ENCODE results near the gene KLC1. TPM values are rescaled to one million over a fixed set of nuclear protein-coding genes. Genes with fewer than 3 reads are reported as not detected.

Gene KLC1
- total and polyA plus RNA-seq, 10 of the 15 experiments (the other 5 are each of a cell fraction or from before 2014, with no cell fraction given), result 5.5 to 137 (median 76.1) TPM

DNA sequence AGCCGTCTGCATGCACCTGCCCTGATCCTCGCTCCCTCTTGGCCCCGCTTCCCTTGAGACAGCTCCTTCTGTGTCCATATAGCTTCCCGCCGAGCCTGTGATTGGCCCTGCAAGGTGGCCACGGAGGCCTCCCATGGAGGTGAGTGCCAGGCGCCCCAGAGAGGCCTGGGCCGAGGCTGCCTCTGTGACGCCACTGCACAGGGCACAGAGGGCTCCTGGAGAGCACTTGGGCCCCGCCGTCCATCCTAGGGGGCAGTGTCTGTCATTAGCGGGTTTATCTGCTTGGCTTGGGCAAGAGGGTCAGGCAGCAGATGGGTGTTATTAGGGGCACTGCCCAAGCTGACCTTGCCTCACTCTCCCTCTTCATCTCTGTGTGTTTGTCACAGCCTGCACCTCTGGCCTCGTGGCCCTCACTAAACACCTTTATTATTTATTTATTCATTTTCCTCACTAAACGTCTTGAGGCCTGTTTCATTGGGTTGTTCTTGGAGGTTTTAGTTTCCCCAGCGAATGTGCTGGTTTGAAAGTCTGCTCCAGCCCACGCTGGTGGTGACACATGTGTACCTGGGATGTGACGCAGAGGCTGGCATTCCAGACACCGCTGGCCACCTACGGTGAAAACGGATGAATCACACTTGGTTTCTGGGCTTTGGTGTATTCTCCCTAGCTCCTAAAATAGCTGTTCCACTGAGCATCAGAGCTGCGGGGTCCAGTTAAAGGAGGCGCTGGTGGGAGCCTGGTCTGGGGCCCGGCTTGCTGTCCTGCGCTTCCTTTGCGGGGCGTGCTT is 92.5 kb downstream of the KLC1 start:
- no peak overlapping the region for H3K27ac ChIP-seq (ENCODE audit: control insufficient read depth, insufficient read depth)
- intact Hi-C loops (cut with micrococcal nuclease; ENCODE audit: unreplicated experiment), result no loop called here
- ATAC-seq, result no peak
- H3K79me2 ChIP-seq (ENCODE audit: control insufficient read depth, insufficient read depth, low read length), result peaks cover 11% of the 10 kb centered on the region
- no peaks in the 10 kb centered on the region for H3K9me3 ChIP-seq (replicated peaks; ENCODE audit: control insufficient read depth, insufficient read depth, low read length)
- WGBS (ENCODE audit: insufficient coverage, insufficient replicate concordance, low lambda C conversion rate, missing lambda C conversion rate), result 94% methylated on average over 26 of the region's 26 CpGs
- in situ Hi-C loops (cut with MboI), result no loop called here
- no peak overlapping the region for H3K9ac ChIP-seq (ENCODE audit: control insufficient read depth, insufficient read depth, low read length)
- no peak for DNase-seq (ENCODE audit: low read depth, low spot score)
- no peak overlapping the region for H2AFZ ChIP-seq (ENCODE audit: control insufficient read depth, low read depth, low read length)
- no peaks in the 10 kb centered on the region for H3K27me3 ChIP-seq (replicated peaks in 1 of 2; ENCODE audit: control insufficient read depth in 2 of 2, insufficient read depth in 2 of 2, low read length in 1 of 2)
- ChIA-PET SMC1A (ENCODE audit: uncharacterized antibody, unreplicated experiment) (no interaction called here), POLR2A (no interaction called here), CTCF (no interaction called here), RAD21 (ENCODE audit: unreplicated experiment) (interaction anchor here (0.7 kb wide), 1 partner anchor 151 kb away, joined by 3 read pairs; no protein-coding TSS in a partner anchor)
- no peak overlapping the region for H3K4me3 ChIP-seq
- no peaks in the 10 kb centered on the region for H4K20me1 ChIP-seq (ENCODE audit: control insufficient read depth, insufficient read depth)
- no peak overlapping the region for H3K4me2 ChIP-seq (ENCODE audit: control insufficient read depth, insufficient read depth)
- H3K36me3 ChIP-seq (ENCODE audit: control insufficient read depth in 2 of 2, insufficient read depth in 2 of 2, low read length in 1 of 2), result no peaks in the 10 kb centered on the region; a peak in 1 of 4 replicates
- FAIRE-seq, result no peak
- no peaks in the 10 kb centered on the region; the same call in 1 of the 2 replicates for H3K4me1 ChIP-seq (ENCODE audit: control insufficient read depth, insufficient read depth, low read length)
- no TSS peak for BruUV-seq (replicated peaks)
- TF ChIP-seq, protein P1, sequence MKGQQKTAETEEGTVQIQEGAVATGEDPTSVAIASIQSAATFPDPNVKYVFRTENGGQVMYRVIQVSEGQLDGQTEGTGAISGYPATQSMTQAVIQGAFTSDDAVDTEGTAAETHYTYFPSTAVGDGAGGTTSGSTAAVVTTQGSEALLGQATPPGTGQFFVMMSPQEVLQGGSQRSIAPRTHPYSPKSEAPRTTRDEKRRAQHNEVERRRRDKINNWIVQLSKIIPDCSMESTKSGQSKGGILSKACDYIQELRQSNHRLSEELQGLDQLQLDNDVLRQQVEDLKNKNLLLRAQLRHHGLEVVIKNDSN (IDR thresholded peaks at IDR 0.05; ENCODE audit: borderline replicate concordance, extremely low read length, insufficient read depth, low read depth, low read length), result no peak
- TF ChIP-seq, protein P2, sequence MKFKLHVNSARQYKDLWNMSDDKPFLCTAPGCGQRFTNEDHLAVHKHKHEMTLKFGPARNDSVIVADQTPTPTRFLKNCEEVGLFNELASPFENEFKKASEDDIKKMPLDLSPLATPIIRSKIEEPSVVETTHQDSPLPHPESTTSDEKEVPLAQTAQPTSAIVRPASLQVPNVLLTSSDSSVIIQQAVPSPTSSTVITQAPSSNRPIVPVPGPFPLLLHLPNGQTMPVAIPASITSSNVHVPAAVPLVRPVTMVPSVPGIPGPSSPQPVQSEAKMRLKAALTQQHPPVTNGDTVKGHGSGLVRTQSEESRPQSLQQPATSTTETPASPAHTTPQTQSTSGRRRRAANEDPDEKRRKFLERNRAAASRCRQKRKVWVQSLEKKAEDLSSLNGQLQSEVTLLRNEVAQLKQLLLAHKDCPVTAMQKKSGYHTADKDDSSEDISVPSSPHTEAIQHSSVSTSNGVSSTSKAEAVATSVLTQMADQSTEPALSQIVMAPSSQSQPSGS (IDR thresholded peaks at IDR 0.05; ENCODE audit: low read length), result no peak
- TF ChIP-seq SREBF2 (IDR thresholded peaks at IDR 0.05; ENCODE audit: low read length), result no peak
- TF ChIP-seq FOXK2 (IDR thresholded peaks at IDR 0.05), result no peak
- TF ChIP-seq NR2F1 (conservative IDR thresholded peaks at IDR 0.05), result no peak
- TF ChIP-seq, protein P3, sequence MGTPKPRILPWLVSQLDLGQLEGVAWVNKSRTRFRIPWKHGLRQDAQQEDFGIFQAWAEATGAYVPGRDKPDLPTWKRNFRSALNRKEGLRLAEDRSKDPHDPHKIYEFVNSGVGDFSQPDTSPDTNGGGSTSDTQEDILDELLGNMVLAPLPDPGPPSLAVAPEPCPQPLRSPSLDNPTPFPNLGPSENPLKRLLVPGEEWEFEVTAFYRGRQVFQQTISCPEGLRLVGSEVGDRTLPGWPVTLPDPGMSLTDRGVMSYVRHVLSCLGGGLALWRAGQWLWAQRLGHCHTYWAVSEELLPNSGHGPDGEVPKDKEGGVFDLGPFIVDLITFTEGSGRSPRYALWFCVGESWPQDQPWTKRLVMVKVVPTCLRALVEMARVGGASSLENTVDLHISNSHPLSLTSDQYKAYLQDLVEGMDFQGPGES (IDR thresholded peaks at IDR 0.05), result no peak
- TF ChIP-seq TCF7 (IDR thresholded peaks at IDR 0.05; ENCODE audit: borderline replicate concordance), result no peak
- TF ChIP-seq, protein P4, sequence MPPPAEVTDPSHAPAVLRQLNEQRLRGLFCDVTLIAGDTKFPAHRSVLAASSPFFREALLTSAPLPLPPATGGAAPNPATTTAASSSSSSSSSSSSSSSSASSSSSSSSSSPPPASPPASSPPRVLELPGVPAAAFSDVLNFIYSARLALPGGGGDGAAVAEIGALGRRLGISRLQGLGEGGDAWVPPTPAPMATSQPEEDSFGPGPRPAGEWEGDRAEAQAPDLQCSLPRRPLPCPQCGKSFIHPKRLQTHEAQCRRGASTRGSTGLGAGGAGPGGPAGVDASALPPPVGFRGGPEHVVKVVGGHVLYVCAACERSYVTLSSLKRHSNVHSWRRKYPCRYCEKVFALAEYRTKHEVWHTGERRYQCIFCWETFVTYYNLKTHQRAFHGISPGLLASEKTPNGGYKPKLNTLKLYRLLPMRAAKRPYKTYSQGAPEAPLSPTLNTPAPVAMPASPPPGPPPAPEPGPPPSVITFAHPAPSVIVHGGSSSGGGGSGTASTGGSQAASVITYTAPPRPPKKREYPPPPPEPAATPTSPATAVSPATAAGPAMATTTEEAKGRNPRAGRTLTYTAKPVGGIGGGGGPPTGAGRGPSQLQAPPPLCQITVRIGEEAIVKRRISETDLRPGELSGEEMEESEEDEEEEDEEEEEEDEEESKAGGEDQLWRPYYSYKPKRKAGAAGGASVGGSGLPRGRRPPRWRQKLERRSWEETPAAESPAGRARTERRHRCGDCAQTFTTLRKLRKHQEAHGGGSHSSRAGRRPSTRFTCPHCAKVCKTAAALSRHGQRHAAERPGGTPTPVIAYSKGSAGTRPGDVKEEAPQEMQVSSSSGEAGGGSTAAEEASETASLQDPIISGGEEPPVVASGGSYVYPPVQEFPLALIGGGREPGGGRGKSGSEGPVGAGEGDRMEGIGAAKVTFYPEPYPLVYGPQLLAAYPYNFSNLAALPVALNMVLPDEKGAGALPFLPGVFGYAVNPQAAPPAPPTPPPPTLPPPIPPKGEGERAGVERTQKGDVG (CRISPR knock-in tag; IDR thresholded peaks at IDR 0.05), result no peak
- TF ChIP-seq KLF5 (IDR thresholded peaks at IDR 0.05; ENCODE audit: partially characterized antibody), result no peak
- no peak for TF ChIP-seq CEBPB (IDR thresholded peaks at IDR 0.05; ENCODE audit: borderline replicate concordance in 1 of 2, low read depth in 2 of 2, low read length in 2 of 2)
- TF ChIP-seq MEF2A (IDR thresholded peaks at IDR 0.05; ENCODE audit: insufficient read depth, low read depth, low read length), result no peak
- no peak for TF ChIP-seq CREM (IDR thresholded peaks at IDR 0.05; ENCODE audit: low read depth)
- no peak for TF ChIP-seq BMI1 (IDR thresholded peaks at IDR 0.05; ENCODE audit: borderline replicate concordance)
- TF ChIP-seq ASH2L (IDR thresholded peaks at IDR 0.05; ENCODE audit: borderline replicate concordance, low read depth), result no peak
- TF ChIP-seq BCL11A (IDR thresholded peaks at IDR 0.05; ENCODE audit: low read depth, low read length), result no peak
- no peak for TF ChIP-seq POLR2AphosphoS2 (IDR thresholded peaks at IDR 0.05; ENCODE audit: low read depth, low read length)
- no peak for TF ChIP-seq CREB1 (IDR thresholded peaks at IDR 0.05; ENCODE audit: low read depth)
- no peak for TF ChIP-seq NRF1 (conservative IDR thresholded peaks at IDR 0.05; ENCODE audit: low read depth, low read length)

All from GM12878 (cell line).